GM19043 (cell line): ENCODE data around the gene RFX6.
A peak's percentile ranks its signal among the peaks of the same experiment; 100 is the strongest.

ENCODE experiments used
- ATAC-seq: cut with Tn5 transposase; IDR thresholded peaks from one replicate; pipeline ENCODE4 v1.9.1; 2021; ENCODE audit warnings: low read depth; ENCODE audit not compliant: unreplicated experiment

Gene RFX6

DNA sequence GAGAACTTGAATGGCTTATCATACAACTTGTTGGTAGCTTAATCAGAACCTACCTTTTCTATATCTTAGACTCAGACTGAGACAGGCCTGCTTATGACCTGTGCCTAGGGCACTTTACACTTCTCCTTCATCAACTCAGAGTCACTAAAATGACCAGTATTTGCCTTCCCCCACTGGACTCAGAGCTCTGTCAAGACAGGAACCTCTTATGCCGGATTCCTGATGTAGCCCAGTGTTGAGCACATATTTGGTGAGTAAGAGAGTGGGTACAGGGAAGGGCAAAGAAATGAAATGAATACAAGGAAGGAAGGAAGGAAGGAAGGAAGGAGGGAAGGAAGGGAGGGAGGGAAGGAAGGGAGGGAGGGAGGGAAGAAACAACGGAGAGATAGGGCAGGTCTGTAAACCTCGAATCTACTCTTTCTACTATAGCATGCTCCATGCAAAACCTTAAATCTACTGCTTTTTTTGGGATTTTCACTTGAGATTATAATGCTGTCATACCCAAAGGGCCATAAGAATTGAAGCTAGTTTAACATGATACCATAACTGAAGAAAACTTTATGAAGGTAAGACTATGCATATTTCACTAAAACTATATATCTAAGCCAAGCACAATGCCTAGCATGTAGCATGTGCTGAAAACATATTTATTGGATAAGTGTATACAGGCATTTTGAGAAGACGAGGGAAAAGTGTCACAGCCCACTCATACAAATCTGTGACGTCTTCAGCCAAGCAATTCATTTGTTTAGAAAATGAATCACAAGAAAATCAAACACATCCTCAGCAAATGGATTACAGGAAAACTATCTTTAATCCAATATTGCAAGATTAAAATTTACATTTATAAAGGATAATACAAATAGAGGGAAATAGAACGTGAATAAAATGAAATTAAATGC lies 89.9 kb downstream of the RFX6 start:
- ATAC-seq, result no peak

- ATAC-seq, result peak; percentile 77
Observed at GRCh38 chr6:116969211-116969863, 92.3 kb downstream of the RFX6 start.

DNA sequence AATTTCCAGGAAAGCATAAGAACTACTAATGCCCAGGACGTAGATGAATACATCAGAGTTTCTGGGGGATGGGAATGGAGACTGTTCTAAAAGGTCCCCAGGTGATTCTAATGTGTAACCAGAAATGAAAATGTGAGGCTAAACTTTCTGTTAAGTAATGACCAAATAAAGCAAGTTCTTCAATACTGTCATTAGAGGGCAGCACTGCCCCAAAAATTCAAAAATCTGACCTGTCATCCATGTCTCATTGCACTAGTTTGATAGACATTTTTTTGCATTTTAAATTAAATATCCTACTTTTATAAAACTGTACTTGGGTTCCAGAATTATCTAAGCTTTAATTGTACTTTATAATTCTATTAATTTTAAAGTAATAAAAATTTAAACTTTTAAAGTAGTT lies 94.9 kb downstream of the RFX6 start:
- peak; percentile 59 for ATAC-seq

- no peak for ATAC-seq
Observed at GRCh38 chr6:116973976-116974375, 96.9 kb downstream of the RFX6 start.

DNA sequence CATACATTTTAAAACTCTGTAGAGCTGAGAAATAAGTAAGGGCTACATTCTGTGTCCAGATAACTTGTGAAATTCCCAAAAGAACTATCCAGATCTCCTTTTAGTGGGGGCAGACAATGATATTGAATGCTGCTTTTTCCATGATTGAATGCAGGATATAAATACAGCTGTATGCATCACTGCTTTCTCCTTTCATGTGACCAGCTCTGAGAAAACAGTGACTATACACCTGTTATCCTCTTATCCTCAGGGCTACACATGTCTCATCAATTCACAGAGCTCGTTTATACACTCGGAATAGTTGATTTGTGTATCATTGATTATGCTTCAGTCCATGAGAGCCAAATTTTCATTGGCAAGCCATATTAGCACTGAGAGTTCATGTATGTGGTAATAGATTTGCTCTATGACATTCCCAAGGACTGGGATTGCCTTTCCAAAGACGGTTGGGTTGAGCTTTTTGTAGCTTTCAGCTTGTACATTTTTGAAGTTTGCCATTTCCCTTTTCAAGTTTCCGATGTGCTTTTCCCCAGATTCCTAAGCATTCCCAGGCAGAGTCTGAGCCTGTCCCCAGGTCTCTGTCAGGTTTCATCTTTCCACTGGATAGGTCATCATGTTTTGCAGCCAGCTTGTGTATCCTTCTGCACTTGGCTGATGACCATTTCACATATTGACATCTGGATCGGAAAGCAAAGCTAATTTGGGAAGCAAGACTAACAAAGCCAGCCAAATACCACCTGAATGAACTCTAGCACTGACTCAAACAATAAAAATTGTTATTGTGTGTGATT lies 97.7 kb downstream of the RFX6 start:
- no peak for ATAC-seq

- no peak for ATAC-seq
Observed at GRCh38 chr6:116975600-116975999, 98.6 kb downstream of the RFX6 start.

- no peak for ATAC-seq
Observed at GRCh38 chr6:116979560-116979959, 102.5 kb downstream of the RFX6 start.
